Thyroid gland (tissue), 4 donors: ENCODE measurements around the gene MEX3A.

Experiments used
- POLR2A ChIP-seq, 2 donors: fragments of 450-650 bp; IDR thresholded peaks; one replicate each; pipeline ENCODE4 v1.6.1; 2017; ENCODE audit warnings: antibody characterized with exemption in 2 of 2, mild to moderate bottlenecking in 2 of 2, moderate library complexity in 1 of 2
- TF ChIP-seq, protein P1 (sequence below), 6 experiments: fragments of 200-600 bp in 3 of 6; fragments of 450-650 bp in 3 of 6; sonication (generic) in 3 of 6; IDR thresholded peaks; one replicate each; pipeline ENCODE4 v1.5.1; 2016 to 2019; ENCODE audit warnings: antibody characterized with exemption in 6 of 6, mild to moderate bottlenecking in 2 of 6, inconsistent platforms in 1 of 6, moderate library complexity in 1 of 6

DNA sequence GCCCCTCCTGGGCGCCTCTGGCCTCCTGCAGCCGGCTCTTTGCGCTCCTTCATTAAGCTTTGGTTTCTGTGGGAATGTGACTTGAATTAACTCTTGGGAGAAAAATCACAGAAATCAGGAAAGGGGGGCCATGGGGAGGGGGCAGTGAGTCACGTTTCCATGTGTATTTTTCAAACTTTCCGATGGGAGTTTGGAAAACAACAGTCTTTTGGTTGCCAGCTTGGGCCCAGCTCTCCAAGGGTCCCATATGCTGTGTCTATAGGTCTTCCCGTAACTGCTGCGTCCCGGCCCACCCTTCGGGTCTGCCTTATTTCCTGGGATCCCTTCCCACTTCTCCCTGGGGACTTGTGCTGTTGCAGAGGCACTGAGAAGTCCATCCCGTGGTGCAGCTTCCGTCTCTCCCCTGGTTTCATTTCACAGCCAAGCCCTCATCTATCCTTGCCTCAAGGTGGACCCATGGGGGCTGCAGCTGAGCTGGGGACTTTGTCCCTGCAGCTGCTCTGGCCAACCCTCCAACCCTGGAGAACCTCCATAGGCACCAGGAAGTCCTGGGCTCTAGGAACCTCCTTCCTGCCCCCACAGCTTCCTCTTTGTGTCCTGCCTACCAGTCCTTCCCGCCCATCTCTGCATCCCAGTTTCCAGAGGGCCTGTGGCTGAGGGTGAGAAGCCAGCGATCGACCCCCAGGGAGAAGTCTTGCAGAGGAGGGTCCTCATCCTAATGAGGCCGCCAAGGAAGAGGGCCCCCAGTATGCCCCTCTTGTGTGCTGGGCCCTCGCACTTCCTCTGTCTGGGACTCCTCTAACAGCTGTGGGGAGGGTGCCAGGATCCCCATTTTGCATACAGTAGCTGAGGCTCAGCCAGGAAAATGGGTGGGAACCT is 20.6 kb upstream of the MEX3A start:
- TF ChIP-seq, protein P1, sequence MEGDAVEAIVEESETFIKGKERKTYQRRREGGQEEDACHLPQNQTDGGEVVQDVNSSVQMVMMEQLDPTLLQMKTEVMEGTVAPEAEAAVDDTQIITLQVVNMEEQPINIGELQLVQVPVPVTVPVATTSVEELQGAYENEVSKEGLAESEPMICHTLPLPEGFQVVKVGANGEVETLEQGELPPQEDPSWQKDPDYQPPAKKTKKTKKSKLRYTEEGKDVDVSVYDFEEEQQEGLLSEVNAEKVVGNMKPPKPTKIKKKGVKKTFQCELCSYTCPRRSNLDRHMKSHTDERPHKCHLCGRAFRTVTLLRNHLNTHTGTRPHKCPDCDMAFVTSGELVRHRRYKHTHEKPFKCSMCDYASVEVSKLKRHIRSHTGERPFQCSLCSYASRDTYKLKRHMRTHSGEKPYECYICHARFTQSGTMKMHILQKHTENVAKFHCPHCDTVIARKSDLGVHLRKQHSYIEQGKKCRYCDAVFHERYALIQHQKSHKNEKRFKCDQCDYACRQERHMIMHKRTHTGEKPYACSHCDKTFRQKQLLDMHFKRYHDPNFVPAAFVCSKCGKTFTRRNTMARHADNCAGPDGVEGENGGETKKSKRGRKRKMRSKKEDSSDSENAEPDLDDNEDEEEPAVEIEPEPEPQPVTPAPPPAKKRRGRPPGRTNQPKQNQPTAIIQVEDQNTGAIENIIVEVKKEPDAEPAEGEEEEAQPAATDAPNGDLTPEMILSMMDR (IDR thresholded peaks at IDR 0.05), result no peak
- no peak for TF ChIP-seq POLR2A (IDR thresholded peaks at IDR 0.05)
